ENCODE measurements around the gene TMEM238L. TPM values are rescaled to one million over a fixed set of nuclear protein-coding genes. Genes with fewer than 3 reads are reported as not detected.

TMEM238L gene
- total and polyA plus RNA-seq, 2 experiments from 2014 or later = not detected

DNA sequence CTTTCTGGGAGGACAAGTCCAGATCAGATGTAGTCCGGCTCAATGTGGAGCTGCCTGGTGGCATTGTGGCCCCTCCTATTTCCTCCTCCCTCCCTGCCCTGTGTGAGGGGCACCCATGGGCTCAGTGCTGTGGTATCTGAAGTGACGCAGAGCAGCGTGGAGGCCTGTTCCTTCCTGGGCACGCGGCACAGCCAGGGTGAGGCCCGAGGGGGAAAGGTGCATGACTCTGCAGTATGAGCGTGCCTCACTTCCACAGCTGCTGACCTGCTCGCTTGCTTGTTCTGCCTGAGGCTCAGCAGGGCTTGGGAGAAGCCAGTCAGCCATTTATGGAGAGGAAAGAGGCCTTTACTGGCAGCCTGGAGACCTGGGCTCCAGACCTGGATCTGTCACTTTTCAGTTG is 11.7 kb downstream of the TMEM238L start:
- TF ChIP-seq, protein P1, sequence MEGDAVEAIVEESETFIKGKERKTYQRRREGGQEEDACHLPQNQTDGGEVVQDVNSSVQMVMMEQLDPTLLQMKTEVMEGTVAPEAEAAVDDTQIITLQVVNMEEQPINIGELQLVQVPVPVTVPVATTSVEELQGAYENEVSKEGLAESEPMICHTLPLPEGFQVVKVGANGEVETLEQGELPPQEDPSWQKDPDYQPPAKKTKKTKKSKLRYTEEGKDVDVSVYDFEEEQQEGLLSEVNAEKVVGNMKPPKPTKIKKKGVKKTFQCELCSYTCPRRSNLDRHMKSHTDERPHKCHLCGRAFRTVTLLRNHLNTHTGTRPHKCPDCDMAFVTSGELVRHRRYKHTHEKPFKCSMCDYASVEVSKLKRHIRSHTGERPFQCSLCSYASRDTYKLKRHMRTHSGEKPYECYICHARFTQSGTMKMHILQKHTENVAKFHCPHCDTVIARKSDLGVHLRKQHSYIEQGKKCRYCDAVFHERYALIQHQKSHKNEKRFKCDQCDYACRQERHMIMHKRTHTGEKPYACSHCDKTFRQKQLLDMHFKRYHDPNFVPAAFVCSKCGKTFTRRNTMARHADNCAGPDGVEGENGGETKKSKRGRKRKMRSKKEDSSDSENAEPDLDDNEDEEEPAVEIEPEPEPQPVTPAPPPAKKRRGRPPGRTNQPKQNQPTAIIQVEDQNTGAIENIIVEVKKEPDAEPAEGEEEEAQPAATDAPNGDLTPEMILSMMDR (IDR thresholded peaks at IDR 0.05; ENCODE audit: low read depth, low read length) = no peak
- no peaks in the 10 kb centered on the region for H3K36me3 ChIP-seq
- H3K4me1 ChIP-seq (ENCODE audit: low read depth) = peaks cover 6% of the 10 kb centered on the region
- H3K4me3 ChIP-seq = no peak overlapping the region
- H3K27me3 ChIP-seq = no peaks in the 10 kb centered on the region
- H3K9me3 ChIP-seq (ENCODE audit: low read depth) = no peaks in the 10 kb centered on the region
- DNase-seq (ENCODE audit: low read depth in 1 of 2, low spot score in 1 of 2) = no peak
- peak overlapping the region; percentile 34 for H3K27ac ChIP-seq

DNA sequence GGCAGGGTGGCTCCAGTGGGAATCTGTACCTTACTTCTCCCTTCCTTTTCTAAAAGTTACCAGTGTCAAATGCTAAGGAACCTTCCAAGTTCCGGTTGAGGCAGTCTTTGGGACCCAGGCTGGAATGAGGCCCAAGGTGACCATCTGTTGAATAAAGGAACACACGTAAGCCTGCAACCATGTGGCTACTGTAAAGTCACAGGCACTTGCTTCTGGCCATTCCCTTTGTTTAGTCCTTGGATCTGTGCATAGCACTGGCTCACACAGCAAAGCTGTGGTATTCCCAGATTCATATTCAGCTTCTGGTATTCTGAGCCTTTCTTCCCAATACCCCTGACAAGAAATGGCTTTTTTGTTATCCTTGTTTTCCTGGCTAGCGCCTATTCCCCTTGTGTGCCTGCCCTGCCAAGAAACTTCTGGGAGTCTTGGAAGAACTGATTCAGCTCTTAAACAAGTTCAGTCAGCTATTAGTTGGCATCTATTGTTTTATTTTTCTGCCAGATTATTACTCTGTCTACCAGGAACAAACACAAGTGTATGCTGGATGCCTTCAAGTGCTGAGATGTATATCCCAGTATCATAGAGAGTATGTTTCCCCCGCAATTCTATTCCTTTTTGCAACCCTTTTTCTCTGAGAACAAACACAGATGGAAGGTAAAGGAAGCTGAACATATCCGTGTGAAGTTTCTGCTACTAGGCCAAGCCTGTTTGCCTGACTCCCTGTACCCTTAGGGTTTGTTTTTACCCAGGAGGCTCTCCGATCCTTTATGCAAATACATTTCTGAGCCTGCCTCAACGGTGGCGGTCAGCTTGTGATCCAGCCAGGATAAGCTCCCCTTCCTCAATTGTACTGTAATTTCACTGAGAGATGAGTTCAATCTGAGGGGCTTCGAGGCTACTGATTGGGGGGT is 13.2 kb downstream of the TMEM238L start:
- Histone ChIP-seq H3K27ac (peak overlapping the region; percentile 5), H3K4me3 (no peak overlapping the region), H3K4me1 (ENCODE audit: low read depth) (peaks cover 6% of the 10 kb centered on the region), H3K36me3 (no peaks in the 10 kb centered on the region), H3K27me3 (no peaks in the 10 kb centered on the region), H3K9me3 (ENCODE audit: low read depth) (no peaks in the 10 kb centered on the region)
- no peak for DNase-seq (ENCODE audit: low read depth in 1 of 2, low spot score in 1 of 2)
- TF ChIP-seq, protein P1 (IDR thresholded peaks at IDR 0.05; ENCODE audit: low read depth, low read length) = no peak

DNA sequence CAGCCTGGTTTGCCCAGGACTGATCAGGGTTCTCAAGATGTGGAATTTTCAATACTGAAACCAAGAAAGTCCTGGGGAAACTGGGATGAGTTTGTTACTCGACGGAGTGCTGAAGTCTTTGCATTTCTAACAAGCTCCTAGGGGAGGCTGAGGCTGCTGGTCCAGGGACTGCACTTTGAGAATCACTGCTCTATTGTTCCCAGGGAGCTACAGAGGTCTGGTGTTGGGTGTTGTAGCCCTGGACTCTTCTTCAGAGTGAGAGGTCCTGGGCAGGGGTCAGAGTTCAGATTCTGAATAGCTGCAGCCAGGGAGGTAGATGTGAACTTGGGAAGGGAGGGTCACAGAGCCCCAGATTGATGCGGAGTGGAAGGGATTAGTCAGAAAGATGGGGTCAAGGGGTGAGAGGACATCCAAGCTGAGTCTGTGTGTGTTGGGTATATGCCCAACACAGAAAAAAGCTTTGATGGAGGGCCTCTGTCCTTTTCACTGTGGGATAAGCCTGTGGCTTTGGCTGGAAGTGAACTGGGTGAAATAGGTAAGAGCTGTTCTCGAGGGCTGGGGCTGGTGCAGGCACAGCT is 14.1 kb downstream of the TMEM238L start:
- Histone ChIP-seq H3K4me1 (ENCODE audit: low read depth) (peaks cover 12% of the 10 kb centered on the region), H3K9me3 (ENCODE audit: low read depth) (no peaks in the 10 kb centered on the region), H3K27ac (no peak overlapping the region), H3K27me3 (no peaks in the 10 kb centered on the region), H3K4me3 (no peak overlapping the region), H3K36me3 (no peaks in the 10 kb centered on the region)
- DNase-seq (ENCODE audit: low read depth in 1 of 2, low spot score in 1 of 2) = no peak
- TF ChIP-seq, protein P1 (IDR thresholded peaks at IDR 0.05; ENCODE audit: low read depth, low read length) = no peak

DNA sequence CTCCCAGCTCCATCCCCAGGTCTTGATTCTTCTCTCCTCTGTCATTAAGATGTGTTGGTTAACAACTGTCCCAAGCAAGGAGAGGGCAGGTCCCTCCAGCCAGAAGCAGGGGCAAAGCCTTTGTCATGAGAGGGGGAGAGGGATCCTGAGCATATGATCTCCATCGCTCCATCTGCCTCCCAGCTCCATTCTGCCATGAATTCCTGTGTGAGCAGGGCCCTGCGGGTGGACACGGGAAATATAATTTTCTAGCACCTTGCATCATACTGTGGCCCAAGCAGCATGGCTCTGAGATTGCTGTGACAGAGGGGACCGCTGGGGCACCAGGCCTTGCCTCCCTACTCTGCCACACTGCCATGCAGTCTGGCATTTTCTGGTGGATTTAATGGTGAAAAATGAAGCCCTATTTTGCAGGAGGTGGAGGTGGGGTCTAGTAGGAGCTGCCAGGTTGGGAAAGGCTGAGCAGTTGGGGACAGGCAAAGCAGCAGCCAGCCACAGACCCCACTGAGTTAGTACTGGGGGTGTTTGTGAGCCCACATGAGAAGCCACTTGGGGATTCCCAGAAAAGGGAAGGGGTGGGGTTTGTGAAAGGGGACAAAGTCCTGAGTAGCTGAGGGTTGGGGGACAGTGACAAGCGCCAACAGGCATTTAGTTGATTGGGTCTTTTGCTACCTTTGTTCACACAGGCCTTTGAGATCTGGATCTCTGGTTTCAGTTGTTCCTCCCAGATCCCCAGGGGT is 16.4 kb downstream of the TMEM238L start:
- DNase-seq (ENCODE audit: low read depth in 1 of 2, low spot score in 1 of 2) = no peak
- Histone ChIP-seq H3K4me1 (ENCODE audit: low read depth) (peaks cover 21% of the 10 kb centered on the region), H3K27ac (no peak overlapping the region), H3K36me3 (no peaks in the 10 kb centered on the region), H3K27me3 (no peaks in the 10 kb centered on the region), H3K9me3 (ENCODE audit: low read depth) (no peaks in the 10 kb centered on the region), H3K4me3 (no peak overlapping the region)
- TF ChIP-seq, protein P1 (IDR thresholded peaks at IDR 0.05; ENCODE audit: low read depth, low read length) = no peak

DNA sequence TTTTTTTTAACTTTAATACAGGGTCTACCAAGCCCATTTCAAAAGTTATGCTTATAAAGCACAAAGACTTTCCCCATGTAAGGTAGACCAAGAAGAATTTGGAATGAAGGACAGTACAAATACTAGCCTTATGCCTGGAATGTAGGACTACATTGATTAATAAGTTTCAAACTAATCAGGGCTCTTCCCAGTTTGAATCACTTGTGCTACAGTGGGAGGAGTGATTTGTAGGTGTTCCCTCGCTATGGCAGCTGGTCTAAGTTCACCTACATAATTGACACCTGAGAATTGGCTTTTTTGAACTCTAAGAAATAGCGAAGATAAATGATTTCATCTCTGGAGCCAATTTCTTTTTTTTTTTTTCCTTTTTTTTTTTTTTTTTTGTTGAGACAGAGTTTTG is 18.6 kb downstream of the TMEM238L start:
- no peaks in the 10 kb centered on the region for H3K9me3 ChIP-seq (ENCODE audit: low read depth)
- TF ChIP-seq, protein P1 (IDR thresholded peaks at IDR 0.05; ENCODE audit: low read depth, low read length) = no peak
- H3K4me3 ChIP-seq = peak overlapping the region; percentile 5
- H3K27me3 ChIP-seq = no peaks in the 10 kb centered on the region
- peaks cover 15% of the 10 kb centered on the region for H3K4me1 ChIP-seq (ENCODE audit: low read depth)
- H3K36me3 ChIP-seq = no peaks in the 10 kb centered on the region
- peak overlapping the region; percentile 79 for H3K27ac ChIP-seq
- DNase-seq (ENCODE audit: low read depth in 1 of 2, low spot score in 1 of 2) = no peak

Measured in cardiac muscle cell (in vitro differentiated cells and primary cell).